Sigmoid colon (tissue), 7 donors: Measurements from ENCODE around the gene HAUS5. TPM values are rescaled to one million over a fixed set of nuclear protein-coding genes. Genes with fewer than 3 reads are reported as not detected.

Source experiments
- DNase-seq: peaks from one replicate; pipeline ENCODE4 v3.0.0-alpha.2; 2019
- H3K27ac ChIP-seq, 4 donors: fragments of 200-600 bp; sonication (generic); one replicate each; pipeline ENCODE4 v1.5.1; 2016 to 2019; ENCODE audit warnings: mild to moderate bottlenecking in 1 of 4
- H3K27me3 ChIP-seq, 3 donors: fragments of 200-600 bp; sonication (generic); one replicate each; pipeline ENCODE4 v1.5.1; 2019; ENCODE audit warnings: mild to moderate bottlenecking in 1 of 3
- H3K36me3 ChIP-seq, 4 donors: fragments of 200-600 bp; sonication (generic); one replicate each; pipeline ENCODE4 v1.5.1; 2016 to 2019
- H3K4me1 ChIP-seq, 4 donors: fragments of 200-600 bp; sonication (generic); one replicate each; pipeline ENCODE4 v1.5.1; 2017 to 2019
- H3K4me3 ChIP-seq, 4 donors: fragments of 200-600 bp; sonication (generic); one replicate each; pipeline ENCODE4 v1.5.1; 2017 to 2019; ENCODE audit warnings: mild to moderate bottlenecking in 2 of 4, moderate library complexity in 1 of 4
- H3K9me3 ChIP-seq, 4 donors: fragments of 200-600 bp in 3 of 4; sonication (generic) in 3 of 4; one replicate each; pipeline versions ENCODE4 v1.5.1 to v1.6.1; 2013 to 2019
- CTCF ChIP-seq, 4 experiments: fragments of 450-650 bp in 3 of 4; fragments of 200-600 bp in 1 of 4; IDR thresholded peaks; one replicate each; pipeline ENCODE4 v1.5.1; 2016 to 2019; ENCODE audit warnings: antibody characterized with exemption in 4 of 4, mild to moderate bottlenecking in 3 of 4, moderate library complexity in 2 of 4
- EP300 ChIP-seq, 4 donors: sonication (generic); formaldehyde crosslinking; IDR thresholded peaks; one replicate each; pipeline ENCODE4 v1.6.1; 2017; ENCODE audit warnings: antibody characterized with exemption in 4 of 4
- POLR2A ChIP-seq, 2 donors: fragments of 450-650 bp; IDR thresholded peaks; one replicate each; pipeline ENCODE4 v1.6.1; 2016; ENCODE audit warnings: antibody characterized with exemption in 2 of 2, mild to moderate bottlenecking in 2 of 2, moderate library complexity in 2 of 2
- POLR2AphosphoS5 ChIP-seq, 4 donors: sonication (generic); formaldehyde crosslinking; IDR thresholded peaks; one replicate each; pipeline ENCODE4 v1.6.1; 2017; ENCODE audit warnings: antibody characterized with exemption in 4 of 4
- WGBS, 2 donors: extraction: QIAGEN DNeasy Blood & Tissue Kit; methylation state at CpG; one replicate each; pipeline ENCODE4 v1.1.7; 2013; 5-methylcytosine and 5-hydroxymethylcytosine counted together
- intact Hi-C: fragments of 100-400 bp; cut with DNase I; formaldehyde crosslinking; loops from one replicate; pipeline ENCODE4 v1.15.1; 2023
- polyA plus RNA-seq, 3 donors: library from polyadenylated mRNA; stranded (reverse); fragments of 200-250 nt; gene quantifications; one replicate each; pipeline ENCODE4 v1.2.3, GENCODE V29; 2013
- total RNA-seq, 4 donors: library from RNA; depleted of rRNA; stranded (reverse); fragments of >200 nt; gene quantifications; one replicate each; pipeline ENCODE4 v1.1.0, GENCODE V29; 2016
- donor health status: healthy with polysubstance abuse.
- donor health status: Bipolar disorder and iron deficiency.
- donor health status: healthy.

The HAUS5 gene
- total and polyA plus RNA-seq, 7 donors = 1.2 to 14.8 (median 5.6) TPM

DNA sequence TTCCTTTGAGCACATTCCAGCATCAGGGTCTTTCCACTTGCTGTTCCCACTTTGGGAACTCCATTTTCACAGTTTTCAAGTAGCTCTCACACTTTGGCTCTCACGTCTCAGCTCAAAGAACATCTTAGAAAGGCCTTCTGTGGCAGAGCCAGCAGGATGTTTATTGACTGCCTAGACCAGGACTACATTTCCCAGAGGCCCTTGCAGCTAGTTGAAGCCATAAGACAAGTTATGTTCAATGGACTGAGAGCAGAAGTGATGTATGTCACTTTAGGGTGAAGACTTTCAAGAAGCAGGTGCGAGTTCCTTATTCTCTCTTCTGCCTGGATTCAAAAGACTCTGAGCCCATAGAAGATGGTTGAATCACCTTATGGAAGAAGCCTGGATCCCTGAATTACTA is 4.3 kb upstream of the HAUS5 start:
- peaks cover 0 to 13% (median 9%) of the 10 kb centered on the region in 4 donors for H3K4me1 ChIP-seq
- no peak for DNase-seq
- no peaks in the 10 kb centered on the region for H3K36me3 ChIP-seq
- H3K4me3 ChIP-seq = no peak overlapping the region
- no peak for TF ChIP-seq POLR2A (IDR thresholded peaks at IDR 0.05)
- no peak for TF ChIP-seq CTCF (IDR thresholded peaks at IDR 0.05)
- no peak for TF ChIP-seq POLR2AphosphoS5 (IDR thresholded peaks at IDR 0.05)
- no peak for TF ChIP-seq EP300 (IDR thresholded peaks at IDR 0.05)
- H3K9me3 ChIP-seq = no peaks in the 10 kb centered on the region
- intact Hi-C loops = no loop called here
- 75 to 76% methylated on average over 2 of the region's 2 CpGs for WGBS, 2 donors
- no peak overlapping the region for H3K27ac ChIP-seq
- no peaks in the 10 kb centered on the region for H3K27me3 ChIP-seq

DNA sequence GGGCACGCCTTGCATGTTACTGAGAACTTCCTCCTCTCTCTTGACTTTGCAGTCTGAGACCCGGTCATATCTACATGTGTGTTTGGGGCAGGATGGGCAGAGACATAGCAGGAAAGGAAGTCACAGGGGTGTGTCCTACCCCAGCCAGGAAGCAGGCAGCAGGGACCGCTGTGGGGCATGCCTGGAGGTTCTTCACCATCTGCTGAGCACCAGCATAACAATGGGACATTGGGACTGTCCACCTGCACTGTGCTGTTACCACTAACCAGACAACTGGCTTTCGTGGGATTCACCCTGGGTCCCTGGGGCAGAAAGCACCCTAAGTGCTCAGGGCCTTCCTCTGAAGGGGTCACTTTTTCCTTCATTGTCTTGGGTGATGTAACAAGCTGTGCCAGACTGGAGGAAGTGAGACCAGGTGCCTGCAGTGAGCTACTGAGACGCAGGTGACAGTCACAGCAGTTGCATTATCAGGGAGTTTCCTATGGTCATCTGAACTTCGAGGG is 2.6 kb upstream of the HAUS5 start:
- WGBS, 2 donors = 50 to 65% methylated on average over 6 of the region's 6 CpGs
- intact Hi-C loops = loop anchor here (5.0 to 10.0 kb wide), 2 partner anchors 63 to 345 kb away; partner anchors contain the start of genes TMEM147 and USF2
- H3K4me1 ChIP-seq = peaks cover 0 to 14% (median 10%) of the 10 kb centered on the region in 4 donors

DNA sequence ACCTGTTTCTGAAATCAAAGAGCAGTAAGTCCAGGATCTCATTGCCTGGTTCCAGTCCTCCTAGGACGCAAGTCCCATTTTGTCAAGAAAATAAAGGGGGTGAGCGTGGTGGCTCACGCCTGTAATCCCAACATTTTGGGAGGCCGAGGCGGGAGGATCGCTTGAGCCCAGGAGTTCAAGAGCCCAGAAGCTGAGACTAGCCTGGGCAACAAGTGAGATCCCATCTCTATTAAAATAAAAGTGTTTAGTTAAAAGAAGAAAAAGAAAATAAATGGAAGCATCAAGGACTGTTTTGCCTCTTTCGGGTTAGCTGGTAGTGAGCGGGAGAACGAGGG is 344 bp upstream of the HAUS5 start:
- Histone ChIP-seq H3K27ac (peak overlapping the region; percentile 44 to 76 (median 68)), H3K4me1 (peaks cover 0 to 14% (median 10%) of the 10 kb centered on the region in 4 donors), H3K9me3 (no peaks in the 10 kb centered on the region), H3K27me3 (no peaks in the 10 kb centered on the region), H3K4me3 (peak overlapping the region; percentile 49 to 79 (median 62)), H3K36me3 (no peaks in the 10 kb centered on the region)
- DNase-seq = no peak
- 28 to 39% methylated on average over 9 of the region's 9 CpGs for WGBS, 2 donors
- intact Hi-C loops = loop anchor here (1.0 to 10.0 kb wide), 3 partner anchors 16 to 347 kb away; partner anchors contain the start of genes TMEM147 and USF2
- no peak for TF ChIP-seq POLR2AphosphoS5 (IDR thresholded peaks at IDR 0.05)
- no peak for TF ChIP-seq EP300 (IDR thresholded peaks at IDR 0.05)
- TF ChIP-seq CTCF (IDR thresholded peaks at IDR 0.05) = no peak
- no peak for TF ChIP-seq POLR2A (IDR thresholded peaks at IDR 0.05)

More for the DNA sequence above, 2.6 kb upstream of the HAUS5 start:
- Histone ChIP-seq H3K27me3 (no peaks in the 10 kb centered on the region), H3K36me3 (no peaks in the 10 kb centered on the region), H3K4me3 (no peak overlapping the region), H3K9me3 (no peaks in the 10 kb centered on the region), H3K27ac (no peak overlapping the region)
- DNase-seq = no peak
- TF ChIP-seq POLR2A (IDR thresholded peaks at IDR 0.05) = no peak
- no peak for TF ChIP-seq CTCF (IDR thresholded peaks at IDR 0.05)
- TF ChIP-seq EP300 (IDR thresholded peaks at IDR 0.05) = no peak
- TF ChIP-seq POLR2AphosphoS5 (IDR thresholded peaks at IDR 0.05) = no peak

DNA sequence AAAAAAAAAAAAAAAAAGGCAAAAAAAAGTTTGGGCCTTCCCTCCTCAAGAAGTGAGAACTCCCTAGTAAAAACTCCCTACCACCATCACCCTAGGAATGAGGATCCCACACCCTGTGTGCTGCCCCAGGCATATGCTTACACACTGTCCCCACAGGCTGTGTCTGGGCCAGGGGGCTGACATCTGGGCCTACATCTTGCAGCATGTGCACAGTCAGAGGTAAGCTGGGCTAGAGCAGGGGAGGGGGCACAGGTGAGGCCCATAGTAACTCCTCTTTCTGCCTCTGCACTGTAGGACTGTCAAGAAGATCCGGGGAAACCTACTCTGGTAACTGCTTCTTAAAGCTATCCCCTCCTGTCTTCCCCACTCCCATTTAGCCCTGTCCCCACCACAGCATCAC is 1.0 kb downstream of the HAUS5 start:
- 65 to 82% methylated on average over 1 of the region's 1 CpG for WGBS, 2 donors
- Histone ChIP-seq H3K4me1 (peaks cover 0 to 14% (median 10%) of the 10 kb centered on the region in 4 donors), H3K9me3 (no peaks in the 10 kb centered on the region), H3K27me3 (no peaks in the 10 kb centered on the region), H3K4me3 (no peak overlapping the region), H3K27ac (no peak overlapping the region), H3K36me3 (no peaks in the 10 kb centered on the region)
- DNase-seq = no peak
- no peak for TF ChIP-seq POLR2AphosphoS5 (IDR thresholded peaks at IDR 0.05)
- no peak for TF ChIP-seq POLR2A (IDR thresholded peaks at IDR 0.05)
- TF ChIP-seq EP300 (IDR thresholded peaks at IDR 0.05) = no peak
- no peak for TF ChIP-seq CTCF (IDR thresholded peaks at IDR 0.05)
- intact Hi-C loops = loop anchor here (5.0 to 10.0 kb wide), 2 partner anchors 66 to 349 kb away; partner anchors contain the start of genes TMEM147 and USF2

DNA sequence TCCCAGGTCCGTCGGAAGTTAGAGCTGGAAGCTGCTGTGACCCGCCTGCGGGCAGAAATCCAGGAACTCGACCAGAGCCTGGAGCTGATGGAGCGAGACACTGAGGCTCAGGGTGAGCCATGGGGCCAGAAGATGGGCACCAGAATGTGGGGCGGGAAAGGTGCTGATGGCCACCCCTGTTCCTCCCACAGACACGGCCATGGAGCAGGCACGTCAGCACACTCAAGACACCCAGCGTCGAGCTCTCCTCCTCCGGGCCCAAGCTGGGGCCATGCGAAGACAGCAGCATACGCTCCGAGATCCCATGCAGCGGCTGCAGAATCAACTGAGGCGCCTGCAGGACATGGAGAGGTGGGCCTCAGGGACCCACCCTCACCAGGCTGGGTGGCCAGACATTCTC is 2.5 kb downstream of the HAUS5 start:
- intact Hi-C loops = loop anchor here (10.0 kb wide), 1 partner anchor 350 kb away; the partner anchor contains the start of gene USF2
- no peak overlapping the region for H3K4me3 ChIP-seq
- TF ChIP-seq CTCF (IDR thresholded peaks at IDR 0.05) (no peak), EP300 (IDR thresholded peaks at IDR 0.05) (no peak), POLR2A (IDR thresholded peaks at IDR 0.05) (no peak), POLR2AphosphoS5 (IDR thresholded peaks at IDR 0.05) (no peak)
- no peaks in the 10 kb centered on the region for H3K27me3 ChIP-seq
- H3K4me1 ChIP-seq = peaks cover 0 to 14% (median 10%) of the 10 kb centered on the region in 4 donors
- DNase-seq = no peak
- peaks cover 0 to 2% (median 0%) of the 10 kb centered on the region in 4 donors for H3K36me3 ChIP-seq
- WGBS, 2 donors = 95 to 96% methylated on average over 17 of the region's 17 CpGs
- no peak overlapping the region for H3K27ac ChIP-seq
- no peaks in the 10 kb centered on the region for H3K9me3 ChIP-seq
